Measurements from ENCODE around the gene PABPC1L2B.
"Not testable (repeated sequence)": the region's sequence is repeated elsewhere in the genome, so short reads cannot be mapped to it uniquely, and the experiment has no call there.

PABPC1L2B gene

DNA sequence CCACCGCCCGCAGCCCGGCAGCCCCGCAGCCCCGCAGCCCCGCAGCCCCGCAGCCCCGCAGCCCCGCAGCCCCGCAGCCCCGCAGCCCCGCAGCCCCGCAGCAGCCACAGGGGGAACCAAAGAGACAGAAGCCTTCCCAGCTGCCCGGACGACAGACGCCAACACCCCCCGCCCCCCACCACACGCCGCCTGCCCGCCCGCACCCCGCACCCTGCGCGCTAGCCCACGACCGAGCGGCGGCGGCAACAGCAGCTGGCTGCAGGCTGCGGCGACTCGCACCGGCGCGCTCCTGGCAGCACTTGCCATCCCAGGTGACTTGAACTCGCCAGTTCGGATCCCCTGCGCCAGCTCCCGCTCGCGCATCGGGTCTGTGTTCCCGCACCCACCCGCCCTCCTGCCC, at the start of gene PABPC1L2B:
Gene PABPC1L2B, plus strand, starts transcription at position 207 of the 400 bp plus-strand sequence. CDS start 704 bp downstream, outside the sequence.
- not testable (repeated sequence) for DNase-seq (ENCODE audit: low spot score)

- not testable (repeated sequence) for DNase-seq (ENCODE audit: low spot score)
These were observed 42.8 kb upstream of the PABPC1L2B start for GRCh38 chrX:72959971-72960370.

DNA sequence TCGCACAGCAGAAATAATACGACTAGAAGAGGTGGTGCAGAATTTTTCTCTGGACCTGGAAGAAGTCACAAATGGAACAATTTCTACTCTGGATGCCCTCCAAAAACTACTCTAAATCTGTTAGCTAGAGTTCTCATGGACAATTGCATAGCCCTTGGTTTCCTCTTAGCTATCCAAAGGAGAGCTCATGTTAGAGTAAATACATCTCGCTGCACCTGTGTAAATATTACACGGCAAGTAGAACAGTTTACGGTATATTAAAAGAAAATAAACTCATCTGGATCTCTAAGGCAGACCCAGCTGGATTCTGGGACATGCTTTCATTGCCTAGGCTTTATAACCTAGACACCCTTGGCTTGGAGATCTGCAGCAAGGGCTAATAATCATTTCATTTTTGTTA, 30.9 kb upstream of the PABPC1L2B start:
- not testable (repeated sequence) for DNase-seq (ENCODE audit: low spot score)

GRCh38 chrX:72974885-72975284, 27.9 kb upstream of the PABPC1L2B start:
- not testable (repeated sequence) for DNase-seq (ENCODE audit: low spot score)

GRCh38 chrX:72980894-72981469, 21.8 kb upstream of the PABPC1L2B start:
- not testable (repeated sequence) for DNase-seq (ENCODE audit: low spot score)

DNA sequence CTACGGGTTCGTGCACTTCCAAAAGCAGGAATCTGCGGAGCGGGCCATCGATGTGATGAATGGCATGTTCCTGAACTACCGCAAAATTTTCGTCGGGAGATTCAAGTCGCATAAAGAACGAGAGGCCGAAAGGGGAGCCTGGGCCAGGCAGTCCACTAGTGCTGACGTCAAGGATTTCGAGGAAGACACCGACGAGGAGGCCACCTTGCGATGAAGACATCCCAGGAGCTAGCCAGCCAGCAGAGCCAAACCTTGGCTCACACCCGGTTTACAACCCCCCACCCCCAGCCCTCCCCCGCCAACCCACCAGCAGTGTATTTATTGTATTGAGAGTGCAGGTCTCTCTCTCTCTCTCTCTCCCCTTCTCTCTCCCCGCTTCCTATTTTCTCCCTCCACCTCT, 1.3 kb downstream of the PABPC1L2B start:
- not testable (repeated sequence) for DNase-seq (ENCODE audit: low spot score)

- DNase-seq (ENCODE audit: low spot score), result no peak
These were observed 18.8 kb downstream of the PABPC1L2B start for GRCh38 chrX:73021361-73022092.

GRCh38 chrX:73022093-73022445, 19.3 kb downstream of the PABPC1L2B start:
- DNase-seq (ENCODE audit: low spot score), result not testable (repeated sequence)

DNA sequence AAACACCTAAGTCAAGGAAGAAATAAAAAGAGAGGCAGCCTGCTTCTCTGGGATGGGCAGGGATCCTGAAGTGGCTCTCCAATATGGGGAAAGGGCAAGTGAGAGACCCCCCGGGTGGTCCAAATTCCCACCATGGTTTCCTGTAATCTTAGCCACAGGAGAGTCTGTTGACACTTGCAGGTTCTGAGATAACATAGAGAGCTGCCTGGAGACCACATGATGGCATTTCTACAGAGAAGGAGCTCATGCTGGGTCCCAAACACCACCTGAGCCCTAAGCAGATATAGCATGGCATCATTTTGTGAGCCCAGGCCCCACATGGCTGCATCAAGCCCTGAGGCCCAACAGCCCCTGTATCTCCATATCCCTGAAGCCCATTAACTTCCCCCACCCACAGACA, 26.1 kb downstream of the PABPC1L2B start:
- no peak for DNase-seq (ENCODE audit: low spot score)

All from globus pallidus (tissue), 1 donor.